ENCODE measurements around the gene GH2. TPM values are rescaled to one million over a fixed set of nuclear protein-coding genes. Genes with fewer than 3 reads are reported as not detected.
"Not testable (repeated sequence)": the region's sequence is repeated elsewhere in the genome, so short reads cannot be mapped to it uniquely, and the experiment has no call there.

Gene GH2
- total RNA-seq, 2 donors from 2014 or later, result not detected

- DNase-seq (ENCODE audit: low spot score in 2 of 2), result no peak
- no peak for ATAC-seq
- no peaks in the 10 kb centered on the region for H3K9me3 Mint-ChIP-seq
- no peak overlapping the region for H3K27ac Mint-ChIP-seq
- H3K36me3 Mint-ChIP-seq, result no peaks in the 10 kb centered on the region
Observed at GRCh38 chr17:63855185-63855584, 26.6 kb downstream of the GH2 start.

GRCh38 chr17:63854709-63855108 lies 27.0 kb downstream of the GH2 start:
- no peak for ATAC-seq
- Mint-ChIP-seq H3K27ac (no peak overlapping the region), H3K36me3 (no peaks in the 10 kb centered on the region), H3K9me3 (no peaks in the 10 kb centered on the region)
- no peak for DNase-seq (ENCODE audit: low spot score in 2 of 2)

- DNase-seq (ENCODE audit: low spot score in 2 of 2), result no peak
- Mint-ChIP-seq H3K27ac (no peak overlapping the region), H3K36me3 (peaks cover 1 to 2% of the 10 kb centered on the region in 2 donors), H3K9me3 (peaks cover 1 to 5% of the 10 kb centered on the region in 2 donors)
- no peak for ATAC-seq
Observed at GRCh38 chr17:63853260-63853659, 28.5 kb downstream of the GH2 start.

- DNase-seq (ENCODE audit: low spot score in 2 of 2), result peak in 1 of 2 donors; percentile 40
- no peak for ATAC-seq
- Mint-ChIP-seq H3K9me3 (peaks cover 7 to 10% of the 10 kb centered on the region in 2 donors), H3K27ac (no peak overlapping the region), H3K36me3 (peaks cover 8% of the 10 kb centered on the region in 2 donors)
Observed at GRCh38 chr17:63850401-63850800, 31.3 kb downstream of the GH2 start.

GRCh38 chr17:63848834-63849689 lies 32.7 kb downstream of the GH2 start:
- H3K9me3 Mint-ChIP-seq, result peaks cover 7 to 10% of the 10 kb centered on the region in 2 donors
- peaks cover 8% of the 10 kb centered on the region in 2 donors for H3K36me3 Mint-ChIP-seq
- ATAC-seq, result peak; percentile 93 to 98
- H3K27ac Mint-ChIP-seq, result peak overlapping the region; percentile 79 to 92
- DNase-seq (ENCODE audit: low spot score in 2 of 2), result peak; percentile 95 to 97

GRCh38 chr17:63847525-63848249 lies 34.1 kb downstream of the GH2 start:
- Mint-ChIP-seq H3K36me3 (peaks cover 8% of the 10 kb centered on the region in 2 donors), H3K9me3 (peaks cover 7 to 10% of the 10 kb centered on the region in 2 donors), H3K27ac (peak overlapping the region; percentile 39 to 92)
- no peak for ATAC-seq
- DNase-seq (ENCODE audit: low spot score in 2 of 2), result peak in 1 of 2 donors; percentile 9

- DNase-seq (ENCODE audit: low spot score in 2 of 2) (no peak), ATAC-seq (no peak)
- no peak overlapping the region for H3K27ac Mint-ChIP-seq
- H3K9me3 Mint-ChIP-seq, result peaks cover 7 to 10% of the 10 kb centered on the region in 2 donors
- H3K36me3 Mint-ChIP-seq, result peaks cover 24 to 25% of the 10 kb centered on the region in 2 donors
Observed at GRCh38 chr17:63845509-63845908, 36.2 kb downstream of the GH2 start.

- no peak for ATAC-seq
- peaks cover 7 to 10% of the 10 kb centered on the region in 2 donors for H3K9me3 Mint-ChIP-seq
- DNase-seq (ENCODE audit: low spot score in 2 of 2), result no peak
Observed at GRCh38 chr17:63843910-63844677, 37.6 kb downstream of the GH2 start.

GRCh38 chr17:63843387-63843888 lies 38.3 kb downstream of the GH2 start:
- H3K27ac Mint-ChIP-seq, result peak overlapping the region; percentile 94 to 97
- ATAC-seq, result peak; percentile 19 to 30
- not testable (repeated sequence) for H3K9me3 Mint-ChIP-seq; DNase-seq (ENCODE audit: low spot score in 2 of 2)
- peaks cover 26 to 28% of the 10 kb centered on the region in 2 donors for H3K36me3 Mint-ChIP-seq

More at GRCh38 chr17:63843910-63844677, 37.6 kb downstream of the GH2 start:
- Mint-ChIP-seq H3K27ac (peak overlapping the region; percentile 94 to 97), H3K36me3 (peaks cover 26 to 28% of the 10 kb centered on the region in 2 donors)

GRCh38 chr17:63842540-63843386 lies 39.0 kb downstream of the GH2 start, which contains the start of gene SMARCD2:
Gene SMARCD2, minus strand, starts transcription at chr17:63842685. Its CDS starts 11 bp downstream, at chr17:63842674.
- ATAC-seq (peak; percentile 91 to 93), DNase-seq (ENCODE audit: low spot score in 2 of 2) (peak; percentile 97 to 99)
- peaks cover 20 to 22% of the 10 kb centered on the region in 2 donors for H3K36me3 Mint-ChIP-seq
- peak within 1 kb of the TSS; percentile 94 to 99 for H3K27ac Mint-ChIP-seq
- H3K9me3 Mint-ChIP-seq, result peaks cover under 1 to 1% of the 10 kb centered on the region in 2 donors

GRCh38 chr17:63842173-63842539 lies 39.6 kb downstream of the GH2 start:
- DNase-seq (ENCODE audit: low spot score in 2 of 2), result no peak
- H3K9me3 Mint-ChIP-seq, result no peaks in the 10 kb centered on the region
- H3K27ac Mint-ChIP-seq, result peak overlapping the region; percentile 94 to 99
- peaks cover 19 to 20% of the 10 kb centered on the region in 2 donors for H3K36me3 Mint-ChIP-seq
- peak; percentile 9 to 30 for ATAC-seq

GRCh38 chr17:63841350-63842172 lies 40.2 kb downstream of the GH2 start:
- no peaks in the 10 kb centered on the region for H3K9me3 Mint-ChIP-seq
- peaks cover 19 to 20% of the 10 kb centered on the region in 2 donors for H3K36me3 Mint-ChIP-seq
- ATAC-seq (no peak), DNase-seq (ENCODE audit: low spot score in 2 of 2) (peak in 1 of 2 donors; percentile 65)
- peak overlapping the region; percentile 94 to 99 for H3K27ac Mint-ChIP-seq

GRCh38 chr17:63840591-63841349 lies 41.0 kb downstream of the GH2 start:
- ATAC-seq, result no peak
- DNase-seq (ENCODE audit: low spot score in 2 of 2), result no peak
- Mint-ChIP-seq H3K9me3 (no peaks in the 10 kb centered on the region), H3K27ac (peak overlapping the region; percentile 94 to 96), H3K36me3 (peaks cover 19 to 20% of the 10 kb centered on the region in 2 donors)

GRCh38 chr17:63838631-63839171 lies 43.0 kb downstream of the GH2 start:
- H3K9me3 Mint-ChIP-seq, result no peaks in the 10 kb centered on the region
- peaks cover 22 to 33% of the 10 kb centered on the region in 2 donors for H3K36me3 Mint-ChIP-seq
- no peak for ATAC-seq
- DNase-seq (ENCODE audit: low spot score in 2 of 2), result no peak
- peak overlapping the region in 1 of 2 donors; percentile 77 for H3K27ac Mint-ChIP-seq

Data from activated naive CD4-positive, alpha-beta T cell treated with anti-CD3 and anti-CD28 coated beads, Interleukin-2, amount 50 U/mL, for 72 hours (primary cell).